Endothelial cell of umbilical vein (primary cell): ENCODE data around the gene UCP3. TPM values are rescaled to one million over a fixed set of nuclear protein-coding genes. Genes with fewer than 3 reads are reported as not detected.

ENCODE experiments used
- BruUV-seq: library from RNA; stranded (reverse); fragments of 400-500 nt; replicated peaks from 2 replicates; lab custom pipeline; 2021; lab: Mats Ljungman, UMichigan
- CTCF ChIA-PET: fragments of 300-600, 350-600 bp; sonication (Branson Sonifier 250); formaldehyde crosslinking; loops from one replicate; lab custom pipeline; 2021; ENCODE audit warnings: antibody characterized with exemption, inconsistent platforms; lab: Charles Lee
- POLR2A ChIA-PET: fragments of 300-600, 350-600 bp; sonication (Branson Sonifier 250); formaldehyde crosslinking; loops from one replicate; lab custom pipeline; 2021; ENCODE audit warnings: antibody characterized with exemption, inconsistent platforms; lab: Charles Lee
- DNase-seq: peaks from one replicate; pipeline ENCODE4 v3.0.0-alpha.2; 2011; ENCODE audit warnings: low read depth, low spot score
- FAIRE-seq: peaks from 2 replicates; lab custom pipeline; 2011; peaks lifted over from hg19 to GRCh38; lab: Jason Lieb, UNC
- H2AFZ ChIP-seq: 2 replicates; pipeline ENCODE4 v1.6.0; 2012; ENCODE audit warnings: low read depth, low read length, control low read depth, inconsistent platforms
- H3K27ac ChIP-seq: 2 replicates; pipeline ENCODE4 v1.5.1; 2011; ENCODE audit warnings: low read depth, mild to moderate bottlenecking, control low read depth, low read length, moderate library complexity; ENCODE audit not compliant: insufficient read depth
- H3K27me3 ChIP-seq, 2 experiments: 2 replicates each; pipeline versions ENCODE4 v1.6.0 to v1.6.1; 2011; ENCODE audit warnings: low read length in 2 of 2, mixed read lengths in 1 of 2; ENCODE audit not compliant: control insufficient read depth in 2 of 2, insufficient read depth in 2 of 2
- H3K36me3 ChIP-seq, 2 experiments: 2 replicates in 1 of 2; 3 replicates in 1 of 2; pipeline ENCODE4 v1.5.1; 2011; ENCODE audit warnings: low read length in 2 of 2, mild to moderate bottlenecking in 1 of 2, moderate library complexity in 1 of 2; ENCODE audit not compliant: control insufficient read depth in 2 of 2, insufficient read depth in 2 of 2; ENCODE audit errors: extremely low read depth in 1 of 2
- H3K4me1 ChIP-seq: 3 replicates; pipeline ENCODE4 v1.5.1; 2011; ENCODE audit warnings: mild to moderate bottlenecking, low read length; ENCODE audit not compliant: control insufficient read depth, insufficient read depth; ENCODE audit errors: extremely low read depth
- H3K4me2 ChIP-seq: 2 replicates; pipeline ENCODE4 v1.6.1; 2011; ENCODE audit warnings: low read length, control low read depth, mixed read lengths; ENCODE audit not compliant: insufficient read depth
- H3K4me3 ChIP-seq, 3 experiments: fragments of 200-600 bp in 1 of 3; sonication (generic), shearing (Covaris generic) in 1 of 3; replicated peaks in 1 of 3; 2 replicates each; pipeline ENCODE4 v1.5.1; 2011 to 2016; ENCODE audit warnings: control low read depth in 3 of 3, low read length in 3 of 3, mild to moderate bottlenecking in 2 of 3, inconsistent platforms in 1 of 3, low read depth in 1 of 3, moderate library complexity in 1 of 3; ENCODE audit not compliant: insufficient read depth in 1 of 3
- H3K79me2 ChIP-seq: 2 replicates; pipeline ENCODE4 v1.6.0; 2012; ENCODE audit warnings: low read length, inconsistent platforms; ENCODE audit not compliant: control insufficient read depth, insufficient read depth
- H3K9ac ChIP-seq: replicated peaks from 2 replicates; pipeline ENCODE3; 2011; ENCODE audit warnings: low read length, control low read depth; ENCODE audit not compliant: insufficient read depth; ENCODE audit errors: extremely low read depth
- H3K9me1 ChIP-seq: replicated peaks from 3 replicates; pipeline ENCODE4 v1.6.0; 2011; ENCODE audit warnings: mild to moderate bottlenecking, low read length; ENCODE audit not compliant: control insufficient read depth, insufficient read depth; ENCODE audit errors: extremely low read depth
- H3K9me3 ChIP-seq: replicated peaks from 2 replicates; pipeline ENCODE4 v1.5.1; 2012; ENCODE audit warnings: low read length, inconsistent platforms; ENCODE audit not compliant: control insufficient read depth, insufficient read depth
- H4K20me1 ChIP-seq: replicated peaks from 2 replicates; pipeline ENCODE3; 2011; ENCODE audit warnings: mild to moderate bottlenecking, low read length; ENCODE audit not compliant: control insufficient read depth, insufficient read depth; ENCODE audit errors: extremely low read depth
- CTCF ChIP-seq, 2 donors: IDR thresholded peaks; 1 replicate in 1 of 2; 2 replicates in 1 of 2; pipeline ENCODE4 v1.5.1; 2011; ENCODE audit warnings: low read length in 2 of 2, mild to moderate bottlenecking in 2 of 2, moderate library complexity in 2 of 2, control low read depth in 1 of 2, inconsistent platforms in 1 of 2, low read depth in 1 of 2; ENCODE audit not compliant: insufficient read depth in 1 of 2; ENCODE audit errors: extremely low read depth in 1 of 2
- EZH2 ChIP-seq: IDR thresholded peaks from 2 replicates; pipeline ENCODE4 v1.6.1; 2012; ENCODE audit warnings: borderline replicate concordance, low read depth, mild to moderate bottlenecking, moderate library complexity, low read length, inconsistent platforms; ENCODE audit not compliant: severe bottlenecking
- FOS ChIP-seq: IDR thresholded peaks from 2 replicates; pipeline ENCODE4 v1.6.1; 2011; ENCODE audit warnings: mild to moderate bottlenecking, low read length, moderate library complexity, borderline replicate concordance; ENCODE audit not compliant: insufficient read depth
- GATA2 ChIP-seq: IDR thresholded peaks from 2 replicates; pipeline ENCODE4 v1.7.0; 2011; ENCODE audit warnings: low read depth, mild to moderate bottlenecking, moderate library complexity, mixed read lengths, low read length; ENCODE audit not compliant: insufficient read length, insufficient read depth
- JUN ChIP-seq: IDR thresholded peaks from 2 replicates; pipeline ENCODE4 v1.6.1; 2011; ENCODE audit warnings: borderline replicate concordance, low read depth; ENCODE audit not compliant: insufficient read length, insufficient read depth
- MAX ChIP-seq: IDR thresholded peaks from 2 replicates; pipeline ENCODE4 v1.6.1; 2011; ENCODE audit not compliant: insufficient read depth, insufficient read length
- MYC ChIP-seq: IDR thresholded peaks from one replicate; pipeline ENCODE4 v1.6.1; 2011; ENCODE audit warnings: mild to moderate bottlenecking, low read depth, low read length
- POLR2A ChIP-seq: IDR thresholded peaks from 2 replicates; pipeline ENCODE4 v1.6.1; 2012; ENCODE audit warnings: low read depth, mild to moderate bottlenecking, control low read depth, low read length
- POLR2AphosphoS5 ChIP-seq: IDR thresholded peaks from 2 replicates; pipeline ENCODE4 v1.6.1; 2012; ENCODE audit warnings: low read depth, mild to moderate bottlenecking, control low read depth, low read length, moderate library complexity; ENCODE audit not compliant: insufficient read depth
- dilution Hi-C: fragments of 300-500 bp; cut with MboI; formaldehyde crosslinking; loops from one replicate; pipeline ENCODE4 v1.15.0; 2019; ENCODE audit warnings: low sequenced_read_pairs; ENCODE audit not compliant: extremely low pct_ligation_motif_present
- intact Hi-C: fragments of 100-400 bp; cut with micrococcal nuclease; formaldehyde crosslinking; loops from one replicate; pipeline ENCODE4 v1.10.0; 2022
- polyA plus RNA-seq, 4 experiments: library from polyadenylated mRNA; depleted of rRNA in 3 of 4; stranded (reverse) in 3 of 4; unstranded in 1 of 4; fragments of >200 nt; gene quantifications; 2 replicates each; pipeline versions ENCODE4 v1.2.1 to v1.2.3, GENCODE V29; 2011 to 2012; ENCODE audit warnings: missing spikeins in 1 of 4
- total RNA-seq: library from RNA; stranded (reverse); gene quantifications from 2 replicates; pipeline ENCODE4 v1.2.3, GENCODE V29; 2021

UCP3 gene
- total and polyA plus RNA-seq, 2 donors (not counting 3 experiments of a cell fraction or from before 2014, with no cell fraction given), result 1.1 to 1.4 TPM

GRCh38 chr11:73963861-73964260 lies 45.0 kb downstream of the UCP3 start:
- ChIA-PET CTCF (interaction anchor here (0.6 to 3.2 kb wide), 13 partner anchors 8 to 489 kb away, joined by 3 to 30 read pairs (median 4); partner anchors contain the start of genes C2CD3, PPME1 and UCP2), POLR2A (no interaction called here)
- no peaks in the 10 kb centered on the region for H3K4me1 ChIP-seq
- no peak overlapping the region for H3K9ac ChIP-seq
- FAIRE-seq (no peak), DNase-seq (no peak)
- no TSS peak for BruUV-seq
- no peaks in the 10 kb centered on the region for H3K9me1 ChIP-seq
- no peak overlapping the region for H3K4me2 ChIP-seq
- no peaks in the 10 kb centered on the region for H3K36me3 ChIP-seq
- dilution Hi-C loops, result no loop called here
- no peak overlapping the region for H2AFZ ChIP-seq
- H3K4me3 ChIP-seq, result no peak overlapping the region
- no peaks in the 10 kb centered on the region for H4K20me1 ChIP-seq
- H3K27ac ChIP-seq, result no peak overlapping the region
- intact Hi-C loops, result loop anchor here (1.0 to 10.0 kb wide), 8 partner anchors 19 to 608 kb away; partner anchors contain the start of genes C2CD3, PPME1 and UCP2
- H3K27me3 ChIP-seq, result peaks cover 0 to 2% of the 10 kb centered on the region in 2 experiments
- no peak for TF ChIP-seq EZH2
- no peak for TF ChIP-seq CTCF (IDR thresholded peaks at IDR 0.05; ENCODE audit: extremely low read depth in 1 of 2, insufficient read depth in 1 of 2, low read depth in 1 of 2, low read length in 2 of 2)
- no peak for TF ChIP-seq FOS
- no peak for TF ChIP-seq POLR2A
- no peak for TF ChIP-seq GATA2
- TF ChIP-seq MYC, result no peak
- TF ChIP-seq POLR2AphosphoS5, result no peak
- TF ChIP-seq JUN, result no peak
- TF ChIP-seq MAX, result no peak
- H3K9me3 ChIP-seq, result no peaks in the 10 kb centered on the region
- H3K79me2 ChIP-seq, result no peaks in the 10 kb centered on the region
